K562 (cell line): ENCODE measurements around the gene SLC27A2. TPM values are rescaled to one million over a fixed set of nuclear protein-coding genes. Genes with fewer than 3 reads are reported as not detected.
A peak's percentile ranks its signal among the peaks of the same experiment; 100 is the strongest.

Source experiments
- CREM ChIP-seq: IDR thresholded peaks from 2 replicates; pipeline ENCODE4 v1.6.1; 2014; ENCODE audit warnings: antibody characterized with exemption, low read depth
- FOSL1 ChIP-seq: fragments of 200-800 bp; sonication (Bioruptor generic); conservative IDR thresholded peaks from 2 replicates; pipeline ENCODE4 v1.6.1; 2016; ENCODE audit warnings: missing genetic modification characterization, missing compliant biosample characterization
- GABPB2 ChIP-seq: fragments of 250-450 bp; sonication (Bioruptor Pico); conservative IDR thresholded peaks from 2 replicates; pipeline ENCODE4 v1.5.1; 2021; ENCODE audit warnings: mild to moderate bottlenecking
- GATAD2B ChIP-seq: fragments of 450-650 bp; IDR thresholded peaks from 2 replicates; pipeline ENCODE4 v1.6.1; 2017; ENCODE audit warnings: mild to moderate bottlenecking, borderline replicate concordance
- HDAC1 ChIP-seq, 2 experiments: fragments of 450-650 bp; IDR thresholded peaks; 2 replicates each; pipeline ENCODE4 v1.6.1; 2016 to 2017; ENCODE audit warnings: inconsistent platforms in 1 of 2, mild to moderate bottlenecking in 1 of 2, moderate library complexity in 1 of 2
- KDM1A ChIP-seq, 2 experiments: fragments of 450-650 bp; IDR thresholded peaks; 2 replicates each; pipeline ENCODE4 v1.6.1; 2016; ENCODE audit warnings: mild to moderate bottlenecking in 2 of 2
- KLF16 ChIP-seq: IDR thresholded peaks from 2 replicates; pipeline ENCODE4 v1.6.1; 2016; ENCODE audit warnings: antibody characterized with exemption
- L3MBTL2 ChIP-seq: fragments of 450-650 bp; IDR thresholded peaks from 2 replicates; pipeline ENCODE4 v1.6.1; 2016; ENCODE audit warnings: mild to moderate bottlenecking, moderate library complexity
- LEF1 ChIP-seq: fragments of 450-650 bp; IDR thresholded peaks from 2 replicates; pipeline ENCODE4 v1.6.1; 2016; ENCODE audit warnings: mild to moderate bottlenecking
- MTA2 ChIP-seq: fragments of 450-650 bp; IDR thresholded peaks from 2 replicates; pipeline ENCODE4 v1.6.1; 2016; ENCODE audit warnings: low read depth
- NCOR1 ChIP-seq: fragments of 450-650 bp; IDR thresholded peaks from 2 replicates; pipeline ENCODE4 v1.6.1; 2016; ENCODE audit warnings: mild to moderate bottlenecking, moderate library complexity
- NEUROD1 ChIP-seq: fragments of 150-350 bp; IDR thresholded peaks from 2 replicates; pipeline ENCODE4 v1.6.1; 2014; ENCODE audit warnings: borderline replicate concordance, low read length, low read depth; ENCODE audit not compliant: partially characterized antibody
- NFE2 ChIP-seq: IDR thresholded peaks from 2 replicates; pipeline ENCODE4 v1.6.1; 2014; ENCODE audit warnings: antibody characterized with exemption, low read depth
- NFIC ChIP-seq: fragments of 450-650 bp; IDR thresholded peaks from 2 replicates; pipeline ENCODE4 v1.6.1; 2017; ENCODE audit warnings: mild to moderate bottlenecking, inconsistent platforms
- PHF8 ChIP-seq: fragments of 200-600 bp; sonication (generic); IDR thresholded peaks from 2 replicates; pipeline ENCODE4 v1.6.1; 2012; ENCODE audit warnings: mixed run types, mild to moderate bottlenecking, inconsistent platforms, low read length, moderate library complexity, borderline replicate concordance
- PML ChIP-seq: IDR thresholded peaks from 2 replicates; pipeline ENCODE4 v1.6.1; 2012; ENCODE audit warnings: low read length, inconsistent platforms
- PRMT5 ChIP-seq: sonication (generic); formaldehyde crosslinking; IDR thresholded peaks from 2 replicates; pipeline ENCODE4 v1.5.0; 2020; ENCODE audit warnings: missing genetic modification reagents
- RAD21 ChIP-seq, 2 experiments: fragments of 250-450 bp in 1 of 2; fragments of 450-650 bp in 1 of 2; sonication (Bioruptor Pico) in 1 of 2; formaldehyde crosslinking in 1 of 2; IDR thresholded peaks in 1 of 2; conservative IDR thresholded peaks in 1 of 2; 2 replicates each; pipeline versions ENCODE4 v1.4.0 to v1.8.0; 2020 to 2022; ENCODE audit warnings: mild to moderate bottlenecking in 2 of 2, moderate library complexity in 1 of 2
- RBM25 ChIP-seq: fragments of 200-400 bp; formaldehyde crosslinking; IDR thresholded peaks from 2 replicates; pipeline ENCODE4 v1.6.1; 2018; ENCODE audit warnings: low read length, low read depth, moderate library complexity; ENCODE audit not compliant: severe bottlenecking
- SIN3A ChIP-seq, 2 experiments: fragments of 150-350 bp in 1 of 2; IDR thresholded peaks; 2 replicates each; pipeline ENCODE4 v1.6.1; 2011 to 2016; ENCODE audit warnings: borderline replicate concordance in 2 of 2, low read depth in 2 of 2, low read length in 2 of 2, mild to moderate bottlenecking in 2 of 2, moderate library complexity in 2 of 2; ENCODE audit not compliant: control insufficient read depth in 1 of 2
- SLC30A9 ChIP-seq: fragments of 250-450 bp; sonication (Bioruptor Pico); IDR thresholded peaks from 2 replicates; pipeline ENCODE4 v1.8.0; 2022; ENCODE audit warnings: mild to moderate bottlenecking, moderate library complexity
- SMARCA4 ChIP-seq: fragments of 450-650 bp; IDR thresholded peaks from 2 replicates; pipeline ENCODE4 v1.6.1; 2016
- SOX6 ChIP-seq: fragments of 450-650 bp; IDR thresholded peaks from 2 replicates; pipeline ENCODE4 v1.6.1; 2014; ENCODE audit warnings: mild to moderate bottlenecking
- TAF1 ChIP-seq: IDR thresholded peaks from 2 replicates; pipeline ENCODE4 v1.6.1; 2011; ENCODE audit warnings: mild to moderate bottlenecking, low read length, moderate library complexity; ENCODE audit not compliant: insufficient read depth, control insufficient read depth, severe bottlenecking; ENCODE audit errors: extremely low read depth
- ZNF197 ChIP-seq: fragments of 200-800 bp; sonication (Bioruptor generic); IDR thresholded peaks from 2 replicates; pipeline ENCODE4 v1.6.1; 2016; ENCODE audit warnings: low read depth, missing genetic modification characterization, missing compliant biosample characterization
- ZNF449 ChIP-seq: fragments of 250-450 bp; sonication (Bioruptor Pico); IDR thresholded peaks from 2 replicates; pipeline ENCODE4 v1.8.0; 2022; ENCODE audit warnings: moderate library complexity, mild to moderate bottlenecking, inconsistent platforms
- polyA plus RNA-seq, 8 experiments: library from polyadenylated mRNA; depleted of rRNA in 4 of 8; stranded (reverse) in 5 of 8; unstranded in 3 of 8; fragments of >200 nt; fragmentation: Nextera tagmentation in 2 of 8; fragmentation: Illumina TruSeq in 1 of 8; extraction: Ambion mirVana in 2 of 8; extraction: Trizol in 1 of 8; gene quantifications; 2 replicates each; pipeline versions ENCODE4 v1.2.1 to v1.2.3, GENCODE V29; 2011 to 2014; ENCODE audit warnings: inconsistent platforms in 1 of 8, missing spikeins in 1 of 8
- total RNA-seq, 7 experiments: library from RNA; depleted of rRNA in 6 of 7; stranded (reverse); fragments of >200 nt in 6 of 7; fragmentation: Illumina TruSeq in 2 of 7; extraction: Trizol in 2 of 7; gene quantifications; 2 replicates each; pipeline versions ENCODE4 v1.2.1 to v1.2.3, GENCODE V29; 2011 to 2021; ENCODE audit warnings: low replicate concordance in 1 of 7
- TF ChIP-seq, protein P1 (sequence below): sonication (generic); formaldehyde crosslinking; IDR thresholded peaks from 2 replicates; pipeline ENCODE4 v1.8.1; 2023; ENCODE audit warnings: mild to moderate bottlenecking, missing genetic modification reagents
- TF ChIP-seq, protein P2 (sequence below), 2 experiments: fragments of 250-450 bp in 1 of 2; fragments of 450-650 bp in 1 of 2; sonication (Bioruptor Pico) in 1 of 2; IDR thresholded peaks; 2 replicates each; pipeline versions ENCODE4 v1.6.1 to v1.8.0; 2016 to 2021; ENCODE audit warnings: mild to moderate bottlenecking in 2 of 2, moderate library complexity in 2 of 2, missing compliant biosample characterization in 1 of 2, missing genetic modification characterization in 1 of 2

SLC27A2 gene
- total and polyA plus RNA-seq, 9 of the 15 experiments (the other 6 are each of a cell fraction or from before 2014, with no cell fraction given): 4.9 to 38.0 (median 22.7) TPM

GRCh38 chr15:50260969-50261496 is 79.0 kb downstream of the SLC27A2 start (continued):
- TF ChIP-seq, protein P1, sequence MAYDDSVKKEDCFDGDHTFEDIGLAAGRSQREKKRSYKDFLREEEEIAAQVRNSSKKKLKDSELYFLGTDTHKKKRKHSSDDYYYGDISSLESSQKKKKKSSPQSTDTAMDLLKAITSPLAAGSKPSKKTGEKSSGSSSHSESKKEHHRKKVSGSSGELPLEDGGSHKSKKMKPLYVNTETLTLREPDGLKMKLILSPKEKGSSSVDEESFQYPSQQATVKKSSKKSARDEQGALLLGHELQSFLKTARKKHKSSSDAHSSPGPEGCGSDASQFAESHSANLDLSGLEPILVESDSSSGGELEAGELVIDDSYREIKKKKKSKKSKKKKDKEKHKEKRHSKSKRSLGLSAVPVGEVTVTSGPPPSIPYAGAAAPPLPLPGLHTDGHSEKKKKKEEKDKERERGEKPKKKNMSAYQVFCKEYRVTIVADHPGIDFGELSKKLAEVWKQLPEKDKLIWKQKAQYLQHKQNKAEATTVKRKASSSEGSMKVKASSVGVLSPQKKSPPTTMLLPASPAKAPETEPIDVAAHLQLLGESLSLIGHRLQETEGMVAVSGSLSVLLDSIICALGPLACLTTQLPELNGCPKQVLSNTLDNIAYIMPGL (CRISPR knock-in tag): no peak
- TF ChIP-seq TAF1 (peak; percentile 29), NFIC (peak; percentile 79), SOX6 (peak; percentile 99), NFE2 (peak; percentile 93), PHF8 (no peak), PML (peak; percentile 93), FOSL1 (tag) (peak; percentile 93), SIN3A (IDR thresholded peaks at IDR 0.05; ENCODE audit: borderline replicate concordance in 2 of 2, control insufficient read depth in 1 of 2, low read depth in 2 of 2, low read length in 2 of 2) (no peak), LEF1 (peak; percentile 83; the same call in 1 of the 2 replicates), CREM (0 out of 2 replicates have a peak, but pooled peaks have one; percentile 21), GABPB2 (no peak), HDAC1 (IDR thresholded peaks at IDR 0.05) (peak; percentile 12 to 86; a peak in 2 of 4 replicates), L3MBTL2 (peak; percentile 36; the same call in 1 of the 2 replicates), MTA2 (peak; percentile 97), KDM1A (IDR thresholded peaks at IDR 0.05) (peak; percentile 95), ZNF449 (CRISPR knock-in tag) (no peak), NEUROD1 (peak; percentile 65), RAD21 (CRISPR knock-in tag; conservative IDR thresholded peaks at IDR 0.05 in 1 of 2, IDR thresholded peaks at IDR 0.05 in 1 of 2) (no peak; a peak in 2 of 4 replicates), GATAD2B (peak; percentile 95), ZNF197 (CRISPR knock-in tag) (peak; percentile 88), RBM25 (no peak), KLF16 (peak; percentile 95), SMARCA4 (peak; percentile 97), NCOR1 (peak; percentile 94), SLC30A9 (CRISPR knock-in tag) (no peak), PRMT5 (no peak)
- TF ChIP-seq, protein P2, sequence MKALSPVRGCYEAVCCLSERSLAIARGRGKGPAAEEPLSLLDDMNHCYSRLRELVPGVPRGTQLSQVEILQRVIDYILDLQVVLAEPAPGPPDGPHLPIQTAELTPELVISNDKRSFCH (CRISPR knock-in tag; IDR thresholded peaks at IDR 0.05): no peak
- TF ChIP-seq, protein P2 (tag; IDR thresholded peaks at IDR 0.05): 0 out of 2 replicates have a peak, but pooled peaks have one; percentile 10
